Fibroblast of skin of abdomen (primary cell): ENCODE measurements around the gene RBM25.
"Not testable (repeated sequence)": the region's sequence is repeated elsewhere in the genome, so short reads cannot be mapped to it uniquely, and the experiment has no call there.

ENCODE experiments used
- DNase-seq: peaks from one replicate; pipeline ENCODE4 v3.0.0-alpha.2; 2013

RBM25 gene

GRCh38 chr14:73105050-73105449 is 46.7 kb downstream of the RBM25 start:
- no peak for DNase-seq

DNA sequence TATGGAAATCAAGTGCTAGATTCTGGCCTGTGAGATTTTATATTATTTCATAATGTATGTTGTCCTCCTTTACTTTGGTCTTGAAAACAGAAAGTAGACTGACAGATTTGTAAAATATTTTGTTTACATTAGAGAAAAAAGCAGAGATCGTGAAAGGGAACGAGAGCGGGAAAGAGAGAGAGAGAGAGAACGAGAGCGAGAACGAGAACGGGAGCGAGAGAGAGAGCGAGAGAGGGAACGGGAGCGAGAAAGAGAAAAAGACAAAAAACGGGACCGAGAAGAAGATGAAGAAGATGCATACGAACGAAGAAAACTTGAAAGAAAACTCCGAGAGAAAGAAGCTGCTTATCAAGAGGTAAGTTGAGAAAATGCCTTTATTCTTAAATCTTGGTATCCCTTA is 47.4 kb downstream of the RBM25 start:
- DNase-seq, result no peak

GRCh38 chr14:73116079-73116665 is 57.8 kb downstream of the RBM25 start:
- DNase-seq, result no peak

- DNase-seq, result no peak
Measured at GRCh38 chr14:73124180-73124894, 66.0 kb downstream of the RBM25 start.

GRCh38 chr14:73125169-73125588 is 66.8 kb downstream of the RBM25 start:
- no peak for DNase-seq

DNA sequence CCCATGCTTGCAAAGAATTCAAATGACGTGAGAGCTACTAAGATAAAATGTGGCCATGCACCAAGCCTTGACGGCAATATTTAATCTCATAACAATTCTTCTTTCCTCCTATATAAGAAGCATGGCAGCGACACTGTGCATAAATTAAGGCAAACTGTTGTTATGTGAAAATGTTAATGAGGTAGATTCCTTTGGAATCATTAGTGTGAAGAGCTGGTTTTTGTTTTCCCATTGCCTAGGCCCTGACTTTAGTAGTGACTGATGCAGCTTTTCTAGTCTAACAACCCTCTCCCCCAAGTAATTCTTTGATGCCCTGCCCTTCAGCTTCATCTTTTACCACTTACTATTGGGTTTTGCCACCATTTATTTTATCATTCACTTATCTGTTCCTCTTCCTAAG is 67.4 kb downstream of the RBM25 start:
- DNase-seq, result no peak

- no peak for DNase-seq
Measured at GRCh38 chr14:73133795-73134194, 75.5 kb downstream of the RBM25 start.

DNA sequence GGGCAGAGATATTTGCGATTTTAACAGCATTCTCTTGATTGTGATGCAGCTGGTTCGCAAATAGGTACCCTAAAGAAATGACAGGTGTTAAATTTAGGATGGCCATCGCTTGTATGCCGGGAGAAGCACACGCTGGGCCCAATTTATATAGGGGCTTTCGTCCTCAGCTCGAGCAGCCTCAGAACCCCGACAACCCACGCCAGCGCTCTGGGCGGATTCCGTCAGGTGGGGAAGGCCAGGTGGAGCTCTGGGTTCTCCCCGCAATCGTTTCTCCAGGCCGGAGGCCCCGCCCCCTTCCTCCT is 77.7 kb downstream of the RBM25 start:
- DNase-seq, result no peak

- DNase-seq, result peak; percentile 90
Measured at GRCh38 chr14:73136387-73137225, 78.3 kb downstream of the RBM25 start, which contains the start of gene PSEN1. TSS of gene PSEN1 (plus strand) at chr14:73136507. CDS start at chr14:73148020, 11,513 bp downstream.

- no peak for DNase-seq
Measured at GRCh38 chr14:73140811-73141323, 82.5 kb downstream of the RBM25 start.

DNA sequence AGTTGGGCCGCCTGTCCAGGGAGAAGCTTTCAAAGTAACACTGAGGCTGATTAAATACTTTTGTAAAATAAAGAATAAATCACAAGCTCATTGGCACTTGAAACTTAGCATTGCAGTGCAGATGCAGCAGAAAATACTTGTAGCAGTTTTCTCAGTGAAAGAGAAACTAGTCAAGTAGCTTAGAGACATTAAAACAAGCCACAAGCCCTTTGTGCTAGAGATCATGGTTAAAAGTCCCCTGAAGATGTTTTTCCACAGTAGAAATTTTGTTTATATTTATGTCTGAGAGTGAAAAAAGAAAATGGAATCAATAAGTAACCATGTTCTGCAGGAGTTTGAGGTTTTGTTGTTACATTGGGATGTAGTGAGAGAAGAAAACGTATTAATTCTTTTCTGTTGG is 83.9 kb downstream of the RBM25 start:
- no peak for DNase-seq

DNA sequence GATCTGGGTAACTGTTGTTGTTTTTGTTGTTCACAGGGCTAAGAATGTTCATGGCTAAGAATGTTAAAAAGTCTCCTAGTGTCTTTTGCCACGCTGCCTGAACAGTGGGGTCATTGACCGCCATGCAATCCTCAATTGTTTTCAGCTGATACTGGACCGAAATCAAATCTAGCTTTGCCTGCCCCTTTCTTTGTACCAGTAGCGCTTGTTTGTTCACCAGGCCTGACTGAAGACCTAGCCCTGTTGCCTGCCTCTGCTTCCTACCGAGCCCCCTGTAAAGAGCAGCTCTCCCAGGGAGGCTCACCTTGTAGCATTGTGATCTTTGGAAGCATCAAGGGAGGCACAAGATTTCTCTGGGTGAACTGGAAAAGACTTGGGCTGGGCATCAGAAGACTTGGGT is 84.7 kb downstream of the RBM25 start:
- DNase-seq, result no peak

GRCh38 chr14:73143617-73144016 is 85.3 kb downstream of the RBM25 start:
- DNase-seq, result no peak

DNA sequence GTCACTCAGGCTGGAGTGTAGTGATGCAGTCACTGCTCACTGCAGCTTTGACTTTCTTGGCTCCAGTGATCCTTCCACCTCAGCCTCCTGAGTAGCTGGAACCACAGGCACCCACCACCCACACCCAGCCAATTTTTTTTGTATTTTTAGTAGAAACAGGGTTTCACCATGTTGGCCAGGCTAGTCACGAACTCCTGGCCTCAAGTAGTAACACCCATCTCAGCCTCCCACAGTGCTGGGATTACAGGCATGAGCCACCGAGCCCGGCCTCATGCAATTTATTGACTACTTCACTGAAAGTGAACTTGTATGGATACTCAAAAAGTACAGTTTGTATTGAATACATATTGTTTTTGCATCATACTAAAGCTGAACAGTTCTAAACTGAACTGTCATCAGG is 87.0 kb downstream of the RBM25 start:
- no peak for DNase-seq

- no peak for DNase-seq
Measured at GRCh38 chr14:73146111-73146510, 87.8 kb downstream of the RBM25 start.

DNA sequence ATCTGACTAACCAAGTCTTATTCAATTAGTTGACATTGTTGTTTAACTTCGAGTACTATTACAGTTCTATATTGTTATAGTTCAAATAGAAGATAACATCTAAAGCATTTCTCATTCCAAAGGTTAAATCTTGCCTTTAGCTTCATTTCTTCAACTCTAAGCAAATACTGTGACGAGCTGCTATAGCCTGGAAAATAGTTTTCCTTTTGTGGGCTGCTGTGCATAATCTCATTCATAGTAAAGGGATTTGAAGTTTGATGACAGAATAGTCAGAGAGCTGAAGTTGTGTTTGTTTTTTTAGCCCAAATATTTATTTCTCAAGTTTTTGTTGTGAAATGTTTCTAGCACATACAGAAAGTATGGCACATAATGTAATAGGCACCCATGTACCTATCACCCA is 91.4 kb downstream of the RBM25 start:
- DNase-seq, result no peak

GRCh38 chr14:73153272-73153671 is 94.9 kb downstream of the RBM25 start:
- peak; percentile 58 for DNase-seq

DNA sequence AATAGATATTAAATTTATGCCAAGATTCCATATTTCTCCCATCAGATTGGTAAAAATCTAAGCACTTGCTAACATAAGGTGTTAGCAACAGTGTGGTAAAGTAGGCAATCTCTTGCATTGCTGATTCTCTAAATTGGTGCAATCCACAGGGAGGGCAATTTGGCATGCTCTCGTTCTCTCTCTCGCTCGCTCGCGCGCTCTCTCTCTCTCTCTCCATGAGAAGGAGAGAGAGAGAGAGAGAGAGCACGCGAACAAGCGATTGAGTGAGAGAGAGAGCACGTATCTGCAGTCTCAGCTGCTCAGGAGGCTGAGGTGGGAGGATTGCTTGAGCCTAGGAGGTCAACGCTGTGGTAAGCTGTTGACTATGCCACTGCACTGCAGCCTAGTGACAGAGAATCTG is 103.9 kb downstream of the RBM25 start:
- DNase-seq, result no peak

GRCh38 chr14:73166399-73166798 is 108.1 kb downstream of the RBM25 start:
- no peak for DNase-seq

- no peak for DNase-seq
Measured at GRCh38 chr14:73167727-73168126, 109.4 kb downstream of the RBM25 start.

DNA sequence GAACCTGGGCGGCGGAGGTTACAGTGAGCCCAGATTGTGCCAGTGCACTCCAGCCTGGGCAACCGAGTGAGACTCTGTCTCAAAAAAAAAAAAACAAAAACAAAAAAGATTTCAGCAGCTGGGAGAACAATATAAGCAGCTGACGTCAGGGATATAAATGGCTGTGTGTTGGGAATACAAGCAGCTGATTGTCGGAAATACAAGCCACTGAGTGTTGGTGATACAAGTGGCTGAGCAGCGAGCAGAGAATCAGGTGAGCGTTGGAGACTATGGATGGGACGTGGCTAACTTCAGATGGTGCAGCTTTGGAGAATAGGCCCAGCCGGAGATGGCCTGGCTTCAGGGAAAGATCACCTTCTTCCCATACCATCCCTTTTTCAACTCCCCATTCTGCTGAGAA is 109.9 kb downstream of the RBM25 start:
- no peak for DNase-seq

DNA sequence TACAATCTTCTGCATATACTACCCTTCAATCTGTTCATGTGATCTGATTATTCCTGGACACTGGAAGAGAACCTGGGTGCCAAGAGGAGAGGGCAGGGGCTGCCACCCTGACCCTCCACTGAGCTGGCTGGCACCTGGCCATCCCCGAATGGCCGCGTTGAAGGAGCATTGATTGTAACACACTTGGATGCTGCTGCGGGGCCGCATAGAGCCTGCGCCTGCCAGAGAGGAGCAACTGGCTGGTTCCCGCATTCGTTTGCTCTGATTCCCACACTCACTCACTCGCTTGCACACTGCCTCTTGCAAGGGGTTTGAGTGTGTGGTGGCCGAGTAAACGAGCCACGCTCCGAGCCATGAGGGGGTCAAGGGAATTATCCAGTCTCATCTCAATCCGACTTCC is 110.4 kb downstream of the RBM25 start:
- DNase-seq, result no peak

DNA sequence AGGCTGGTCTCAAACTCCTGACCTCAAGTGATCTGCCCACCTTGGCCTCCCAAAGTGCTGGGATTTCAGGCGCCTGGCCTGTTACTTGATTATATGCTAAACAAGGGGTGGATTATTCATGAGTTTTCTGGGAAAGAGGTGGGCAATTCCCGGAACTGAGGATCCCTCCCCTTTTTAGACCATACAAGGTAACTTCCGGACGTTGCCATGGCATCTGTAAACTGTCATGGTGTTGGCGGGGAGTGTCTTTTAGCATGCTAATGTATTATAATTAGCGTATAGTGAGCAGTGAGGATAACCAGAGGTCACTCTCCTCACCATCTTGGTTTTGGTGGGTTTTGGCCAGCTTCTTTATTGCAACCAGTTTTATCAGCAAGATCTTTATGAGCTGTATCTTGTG is 111.5 kb downstream of the RBM25 start:
- DNase-seq, result not testable (repeated sequence)

- no peak for DNase-seq
Measured at GRCh38 chr14:73170686-73171085, 112.4 kb downstream of the RBM25 start.
